ENCODE data around the gene ADAMTS16.

DNA sequence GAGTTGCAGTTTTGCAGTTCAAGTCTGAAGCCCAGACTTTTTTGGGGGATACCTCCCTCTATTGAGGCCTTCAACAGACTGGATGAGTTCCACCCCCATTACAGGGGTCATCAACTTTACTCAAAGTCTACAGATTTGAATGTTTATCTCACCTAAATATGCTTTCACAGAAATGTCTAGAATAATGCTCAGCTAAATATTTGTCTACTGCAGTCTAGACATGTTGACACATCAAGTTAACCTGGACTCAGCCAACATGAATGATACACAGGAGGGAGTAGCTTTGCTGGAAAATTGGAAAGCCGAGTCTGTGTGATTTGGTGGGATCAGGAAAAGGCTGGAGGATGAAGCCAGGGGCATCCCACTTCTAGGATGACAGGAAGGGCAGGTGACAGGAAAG lies 154.3 kb downstream of the ADAMTS16 start:
- TF ChIP-seq ZC3H10 (CRISPR knock-in tag; IDR thresholded peaks at IDR 0.05) (no peak), BACH2 (CRISPR knock-in tag; IDR thresholded peaks at IDR 0.05; ENCODE audit: borderline replicate concordance) (no peak), ZFP3 (CRISPR knock-in tag; IDR thresholded peaks at IDR 0.05) (no peak), ARNTL (CRISPR knock-in tag; IDR thresholded peaks at IDR 0.05; ENCODE audit: borderline replicate concordance, low read depth) (no peak), RARB (CRISPR knock-in tag; IDR thresholded peaks at IDR 0.05) (no peak)
- TF ChIP-seq, protein P1, sequence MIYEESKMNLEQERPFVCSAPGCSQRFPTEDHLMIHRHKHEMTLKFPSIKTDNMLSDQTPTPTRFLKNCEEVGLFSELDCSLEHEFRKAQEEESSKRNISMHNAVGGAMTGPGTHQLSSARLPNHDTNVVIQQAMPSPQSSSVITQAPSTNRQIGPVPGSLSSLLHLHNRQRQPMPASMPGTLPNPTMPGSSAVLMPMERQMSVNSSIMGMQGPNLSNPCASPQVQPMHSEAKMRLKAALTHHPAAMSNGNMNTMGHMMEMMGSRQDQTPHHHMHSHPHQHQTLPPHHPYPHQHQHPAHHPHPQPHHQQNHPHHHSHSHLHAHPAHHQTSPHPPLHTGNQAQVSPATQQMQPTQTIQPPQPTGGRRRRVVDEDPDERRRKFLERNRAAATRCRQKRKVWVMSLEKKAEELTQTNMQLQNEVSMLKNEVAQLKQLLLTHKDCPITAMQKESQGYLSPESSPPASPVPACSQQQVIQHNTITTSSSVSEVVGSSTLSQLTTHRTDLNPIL (CRISPR knock-in tag; IDR thresholded peaks at IDR 0.05; ENCODE audit: low read depth), result no peak
- TF ChIP-seq, protein P2, sequence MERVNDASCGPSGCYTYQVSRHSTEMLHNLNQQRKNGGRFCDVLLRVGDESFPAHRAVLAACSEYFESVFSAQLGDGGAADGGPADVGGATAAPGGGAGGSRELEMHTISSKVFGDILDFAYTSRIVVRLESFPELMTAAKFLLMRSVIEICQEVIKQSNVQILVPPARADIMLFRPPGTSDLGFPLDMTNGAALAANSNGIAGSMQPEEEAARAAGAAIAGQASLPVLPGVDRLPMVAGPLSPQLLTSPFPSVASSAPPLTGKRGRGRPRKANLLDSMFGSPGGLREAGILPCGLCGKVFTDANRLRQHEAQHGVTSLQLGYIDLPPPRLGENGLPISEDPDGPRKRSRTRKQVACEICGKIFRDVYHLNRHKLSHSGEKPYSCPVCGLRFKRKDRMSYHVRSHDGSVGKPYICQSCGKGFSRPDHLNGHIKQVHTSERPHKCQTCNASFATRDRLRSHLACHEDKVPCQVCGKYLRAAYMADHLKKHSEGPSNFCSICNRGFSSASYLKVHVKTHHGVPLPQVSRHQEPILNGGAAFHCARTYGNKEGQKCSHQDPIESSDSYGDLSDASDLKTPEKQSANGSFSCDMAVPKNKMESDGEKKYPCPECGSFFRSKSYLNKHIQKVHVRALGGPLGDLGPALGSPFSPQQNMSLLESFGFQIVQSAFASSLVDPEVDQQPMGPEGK (CRISPR knock-in tag; IDR thresholded peaks at IDR 0.05; ENCODE audit: borderline replicate concordance), result no peak

All from SK-N-SH treated with all-trans-retinoic acid at 6 μM for 48 hours (cell line).